RCC 7860 (cell line): ENCODE results near the gene SRRM3.
"Not testable (repeated sequence)": the region's sequence is repeated elsewhere in the genome, so short reads cannot be mapped to it uniquely, and the experiment has no call there.

ENCODE experiments used
- DNase-seq: peaks from one replicate; pipeline ENCODE4 v3.0.0-alpha.2; 2015; ENCODE audit warnings: low spot score
- FAIRE-seq: peaks from 2 replicates; lab custom pipeline; 2012; peaks lifted over from hg19 to GRCh38; lab: Jason Lieb, UNC

SRRM3 gene

DNA sequence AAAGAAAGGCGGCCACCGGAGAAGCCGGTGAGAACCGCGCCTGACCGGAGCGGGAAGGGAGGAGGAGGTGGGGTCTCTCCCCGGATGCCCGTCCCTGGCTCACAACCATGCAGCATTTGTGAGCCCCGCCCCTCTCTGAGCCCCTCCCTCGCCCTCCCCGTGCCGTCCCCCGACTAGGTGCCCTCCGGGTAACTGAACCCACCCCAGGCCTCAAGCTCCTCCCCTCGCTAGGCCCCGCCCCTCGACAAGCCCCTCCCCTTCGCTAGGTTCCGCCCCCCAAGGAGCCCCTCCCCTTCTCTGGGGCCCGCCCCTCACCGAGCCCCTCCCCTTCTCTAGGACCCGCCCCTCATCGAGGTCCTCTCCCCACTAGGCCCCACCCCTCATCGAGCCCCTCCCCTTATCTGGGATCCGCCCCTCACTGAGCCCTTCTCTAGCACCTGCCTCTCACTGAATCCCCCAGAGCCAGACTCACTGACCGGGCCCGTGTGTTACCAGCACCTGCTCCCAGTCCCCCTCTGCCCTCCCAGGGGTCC is 58.5 kb downstream of the SRRM3 start:
- no peak for FAIRE-seq
- DNase-seq, result no peak

DNA sequence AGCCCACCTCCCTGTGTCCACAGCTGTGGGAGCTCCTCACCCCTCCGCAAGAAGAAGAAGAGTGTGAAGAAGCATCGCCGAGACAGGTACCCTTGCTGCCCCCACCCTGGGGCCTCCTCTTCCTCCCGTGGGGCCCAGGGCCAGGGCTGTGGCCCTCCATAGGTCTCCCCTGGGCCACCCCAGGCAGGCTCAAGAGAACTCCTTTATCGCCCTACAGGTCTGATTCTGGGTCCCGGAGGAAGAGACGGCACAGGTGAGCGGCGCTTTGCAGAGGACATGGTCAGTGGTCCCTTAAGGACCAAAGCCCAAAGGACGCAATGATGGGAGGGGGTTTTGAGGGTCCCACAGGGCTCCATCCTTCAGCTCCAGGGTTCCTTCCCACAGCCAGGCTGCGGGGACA is 59.6 kb downstream of the SRRM3 start:
- DNase-seq, result no peak
- no peak for FAIRE-seq

DNA sequence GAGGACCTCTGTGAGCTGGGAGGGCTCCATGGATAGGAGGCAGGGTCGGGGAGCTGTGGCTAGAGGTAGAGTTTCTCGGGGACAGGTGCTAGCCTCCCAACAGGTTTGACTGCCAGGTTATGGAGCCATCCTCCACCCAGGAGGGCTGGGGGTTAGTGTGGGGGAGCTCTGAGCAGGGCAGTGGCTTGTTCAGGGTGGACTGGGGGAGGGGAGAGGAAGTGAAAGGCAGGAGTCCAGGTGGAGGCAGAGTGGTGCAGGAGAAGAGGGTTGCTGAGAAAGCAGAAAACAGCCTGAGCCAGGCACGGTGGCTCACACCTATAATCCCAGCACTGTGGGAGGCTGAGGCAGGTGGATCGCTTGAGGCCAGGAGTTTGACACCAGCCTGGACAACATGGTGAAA is 60.2 kb downstream of the SRRM3 start:
- DNase-seq (no peak), FAIRE-seq (no peak)

DNA sequence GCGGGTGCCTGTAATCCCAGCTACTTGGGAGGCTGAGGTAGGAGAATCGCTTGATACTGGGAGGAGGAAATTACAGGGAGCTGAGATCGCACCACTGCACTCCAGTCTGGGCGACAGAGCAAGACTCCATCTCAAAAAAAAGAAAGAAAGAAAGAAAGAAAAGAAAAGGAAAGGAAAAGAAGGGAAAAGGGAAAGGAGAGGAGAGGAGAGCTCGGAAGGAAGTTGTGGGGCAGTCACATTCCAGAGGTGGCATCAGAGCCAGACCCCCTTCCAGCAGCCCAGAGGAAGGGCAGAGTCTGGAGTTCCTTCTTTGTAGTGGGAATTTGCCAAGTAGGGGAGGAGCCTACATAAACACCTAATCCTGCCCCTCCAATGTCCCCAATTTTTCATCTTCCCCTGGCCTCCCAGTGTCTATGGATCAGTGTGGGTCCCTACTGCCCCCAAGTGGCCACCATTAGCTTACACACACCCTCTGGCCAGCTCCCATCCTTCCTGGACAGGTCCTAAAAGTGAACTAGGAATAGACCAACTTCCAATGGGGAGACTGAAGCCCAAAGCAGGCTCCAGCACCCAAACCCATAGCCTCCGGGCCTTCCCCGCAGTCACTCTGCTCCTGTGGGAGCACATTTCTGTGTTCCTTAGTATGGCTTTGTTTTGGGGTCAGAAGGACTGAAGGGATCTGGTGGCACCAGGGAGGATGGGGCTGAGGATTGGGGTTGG is 61.1 kb downstream of the SRRM3 start:
- FAIRE-seq, result no peak

DNA sequence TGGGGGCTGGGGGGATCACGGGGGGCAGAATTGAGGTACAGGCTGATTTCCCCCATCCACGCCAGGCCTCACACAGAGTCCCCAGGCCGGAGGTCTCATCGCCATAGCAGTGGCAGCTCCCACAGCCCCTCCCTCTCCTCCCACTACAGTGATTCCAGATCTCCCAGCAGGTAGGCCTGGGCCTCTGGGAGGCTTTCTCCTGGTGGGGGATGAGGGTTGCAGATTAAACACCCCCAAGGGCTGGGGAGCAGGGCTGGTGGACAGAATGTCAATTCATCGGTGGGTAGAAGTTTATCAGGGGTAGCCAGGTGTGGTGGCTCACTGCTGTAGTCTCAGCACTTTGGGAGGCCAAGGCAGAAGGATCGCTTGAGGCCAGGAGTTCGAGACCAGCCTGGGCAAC is 63.6 kb downstream of the SRRM3 start:
- DNase-seq, result no peak
- FAIRE-seq, result no peak

More for the DNA sequence above, 61.1 kb downstream of the SRRM3 start:
- DNase-seq, result peak; percentile 47

DNA sequence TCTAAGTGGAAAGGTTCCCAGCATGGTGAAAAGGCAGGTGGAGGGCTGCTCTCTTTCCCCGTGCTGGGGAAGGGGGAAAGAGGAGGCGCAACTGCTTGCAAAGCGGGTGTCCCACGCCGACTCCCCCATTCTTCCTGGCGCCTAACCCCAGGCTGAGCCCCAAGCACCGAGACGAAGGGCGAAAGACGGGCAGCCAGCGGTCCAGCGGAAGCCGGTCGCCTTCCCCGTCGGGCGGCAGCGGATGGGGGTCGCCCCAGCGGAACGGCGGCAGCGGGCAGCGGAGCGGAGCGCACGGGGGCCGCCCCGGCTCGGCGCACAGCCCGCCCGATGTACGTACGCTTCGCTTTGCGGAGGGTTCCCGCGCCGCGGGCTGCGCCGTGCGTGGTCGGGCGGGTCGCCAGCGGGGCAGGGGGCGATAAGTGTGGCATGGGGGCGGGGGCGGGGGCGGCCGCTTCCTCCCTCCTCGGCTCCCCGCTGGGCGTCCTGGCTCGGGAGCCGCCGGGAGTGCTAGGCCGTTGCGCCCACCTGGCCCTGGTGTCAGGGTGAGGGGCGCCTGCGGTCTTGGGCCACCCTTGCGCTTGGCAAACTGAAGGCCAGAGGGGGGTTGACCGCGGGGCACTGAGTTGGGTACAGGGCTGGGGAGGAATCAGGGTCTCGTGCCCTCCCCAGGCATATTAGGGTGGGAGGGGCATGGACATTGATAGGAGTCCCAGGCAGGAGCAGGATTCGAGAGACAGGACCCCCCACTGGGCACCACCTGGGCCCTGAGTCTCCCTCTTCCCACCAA is 65.6 kb downstream of the SRRM3 start:
- no peak for DNase-seq
- FAIRE-seq, result no peak

DNA sequence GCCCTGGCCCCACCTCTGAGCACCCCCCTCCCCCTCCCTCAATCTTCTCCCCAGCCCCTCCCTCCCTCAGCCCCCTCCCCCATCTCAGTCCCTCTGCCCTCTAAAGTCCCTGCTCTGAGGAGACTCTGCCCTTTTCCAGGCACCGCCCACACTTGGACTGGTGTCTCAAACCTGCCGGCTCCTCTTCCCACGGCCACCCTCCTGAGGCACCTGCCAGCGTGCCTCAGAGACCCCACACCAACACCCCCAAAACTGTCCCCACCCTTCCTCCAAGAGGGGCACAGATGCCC is 66.1 kb downstream of the SRRM3 start:
- FAIRE-seq (no peak), DNase-seq (no peak)

DNA sequence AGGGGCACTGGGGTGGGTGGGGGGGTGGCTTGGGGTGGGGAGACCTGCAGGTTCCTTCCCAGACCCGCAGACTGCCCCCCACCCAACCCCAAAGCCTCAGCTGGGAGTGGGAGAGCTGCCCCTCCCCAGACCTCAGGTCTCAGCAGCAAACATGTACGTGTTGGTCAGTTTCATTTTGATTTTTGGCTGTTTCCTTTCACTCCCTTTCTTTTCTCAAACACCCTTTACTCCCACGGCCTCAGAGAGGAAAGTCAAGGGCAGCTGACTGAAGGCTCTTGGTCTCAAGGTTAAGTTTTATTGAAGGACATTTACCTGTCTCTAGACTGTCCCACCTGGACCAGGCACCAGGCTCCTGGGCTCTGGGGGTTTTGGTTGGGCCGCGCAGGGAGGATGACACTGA is 66.7 kb downstream of the SRRM3 start:
- DNase-seq, result no peak
- FAIRE-seq, result no peak

DNA sequence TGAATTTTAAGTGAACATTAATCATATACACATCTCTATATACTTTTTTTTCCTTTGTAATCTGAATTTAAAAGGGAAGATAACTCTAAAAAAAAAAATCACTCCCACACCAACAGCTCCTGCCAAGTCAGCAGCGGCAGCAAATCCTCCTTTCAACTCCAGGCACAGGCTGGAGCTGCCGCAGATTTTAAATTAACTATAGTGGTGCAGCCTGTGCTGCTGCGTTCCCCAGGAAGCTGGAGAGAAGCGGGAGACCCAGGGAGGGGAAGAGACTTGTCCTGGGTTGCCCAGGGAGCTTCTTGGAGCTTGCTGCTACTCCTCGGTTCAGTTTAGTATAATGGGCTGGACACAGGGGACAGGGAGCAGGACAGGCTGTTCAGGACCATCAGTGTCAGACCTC is 68.2 kb downstream of the SRRM3 start:
- DNase-seq (no peak), FAIRE-seq (no peak)

DNA sequence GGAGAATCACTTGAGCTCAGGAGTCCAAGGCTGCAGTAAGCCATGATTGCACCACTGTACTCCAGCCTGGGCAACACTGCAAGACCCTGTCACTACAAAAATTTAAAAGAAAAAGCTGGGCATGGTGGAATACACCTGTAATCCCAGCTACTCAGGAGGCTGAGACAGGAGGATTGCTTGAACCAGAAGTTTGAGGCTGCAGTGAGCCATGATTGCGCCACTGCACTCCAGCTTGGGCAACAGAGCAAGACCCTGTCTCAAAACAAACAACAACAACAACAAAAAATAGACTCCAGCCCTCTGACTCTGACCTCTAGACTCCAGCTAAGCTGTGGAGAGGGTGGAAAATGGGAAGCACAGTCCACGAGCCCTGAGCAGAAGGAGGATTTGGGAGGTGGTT is 69.7 kb downstream of the SRRM3 start:
- not testable (repeated sequence) for DNase-seq, FAIRE-seq

DNA sequence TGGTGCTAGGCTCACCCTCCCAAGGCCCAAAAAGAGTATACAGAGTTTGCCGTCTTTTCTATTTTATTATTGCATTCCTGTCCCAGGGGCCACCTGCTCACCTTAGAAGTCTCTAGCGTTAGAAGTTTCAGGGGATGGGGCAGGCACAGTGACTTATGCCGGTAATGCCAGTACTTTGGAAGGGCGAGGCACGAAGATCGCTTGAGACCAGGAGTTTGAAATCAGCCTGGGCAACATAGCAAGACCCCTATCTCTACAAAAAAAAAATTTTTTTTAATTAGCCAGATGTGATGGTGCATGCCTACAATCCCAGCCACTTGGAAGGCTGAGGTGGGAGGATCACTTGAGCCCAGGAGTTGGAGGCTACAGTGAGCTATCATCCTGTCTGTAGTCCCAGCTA is 70.4 kb downstream of the SRRM3 start:
- DNase-seq, result no peak
- FAIRE-seq, result no peak

DNA sequence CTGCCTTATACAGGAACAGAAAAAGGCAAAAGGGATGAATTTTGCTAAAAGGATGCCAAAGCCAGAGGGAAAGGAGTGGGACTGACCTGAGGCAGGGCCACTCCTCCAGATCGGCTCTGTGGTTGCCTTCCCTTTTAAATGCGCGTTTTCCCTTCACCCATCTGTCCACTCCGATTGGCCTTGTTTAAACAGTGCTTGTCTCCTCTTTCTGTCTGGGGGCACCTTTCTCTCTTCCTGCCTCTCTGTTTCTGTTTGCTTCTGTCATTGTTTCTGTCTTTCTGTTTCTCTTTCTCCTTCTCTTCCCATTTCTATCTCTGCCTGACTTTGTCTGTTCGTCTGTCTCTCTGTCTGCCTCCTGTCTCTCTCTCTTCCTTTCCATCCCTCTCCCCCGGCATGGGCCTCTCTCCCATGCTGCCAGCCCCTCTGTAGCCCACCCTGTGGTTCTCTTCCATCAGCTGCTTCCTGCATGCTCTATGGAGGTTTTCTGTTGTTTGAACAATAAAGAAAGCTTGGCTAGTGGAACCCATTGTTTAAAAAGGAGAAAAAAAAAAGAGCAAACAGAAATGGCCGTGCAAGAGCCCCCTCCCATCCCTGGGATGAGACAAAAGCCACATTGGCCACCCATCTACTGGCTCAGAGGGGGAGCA is 71.3 kb downstream of the SRRM3 start:
- DNase-seq (no peak), FAIRE-seq (no peak)

DNA sequence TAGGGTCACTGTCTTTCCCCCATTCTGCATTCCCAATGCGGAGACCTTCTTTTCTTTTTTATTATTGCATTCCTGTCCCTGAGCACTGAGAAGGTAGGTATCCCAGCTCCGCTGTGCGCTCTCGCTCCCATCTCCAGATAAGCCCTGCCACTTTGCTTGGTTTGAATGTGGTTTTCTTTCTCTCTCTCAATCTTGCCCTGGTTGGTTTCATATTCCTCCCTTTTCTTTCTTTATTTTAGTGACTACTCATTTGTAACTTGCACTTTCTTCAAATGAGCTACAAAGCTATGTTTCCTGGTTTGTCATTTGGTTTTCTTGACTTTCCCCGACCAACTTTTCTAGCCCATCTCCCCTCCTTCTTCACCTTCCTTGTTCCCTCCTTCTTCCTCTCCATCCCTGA is 71.8 kb downstream of the SRRM3 start:
- no peak for FAIRE-seq

DNA sequence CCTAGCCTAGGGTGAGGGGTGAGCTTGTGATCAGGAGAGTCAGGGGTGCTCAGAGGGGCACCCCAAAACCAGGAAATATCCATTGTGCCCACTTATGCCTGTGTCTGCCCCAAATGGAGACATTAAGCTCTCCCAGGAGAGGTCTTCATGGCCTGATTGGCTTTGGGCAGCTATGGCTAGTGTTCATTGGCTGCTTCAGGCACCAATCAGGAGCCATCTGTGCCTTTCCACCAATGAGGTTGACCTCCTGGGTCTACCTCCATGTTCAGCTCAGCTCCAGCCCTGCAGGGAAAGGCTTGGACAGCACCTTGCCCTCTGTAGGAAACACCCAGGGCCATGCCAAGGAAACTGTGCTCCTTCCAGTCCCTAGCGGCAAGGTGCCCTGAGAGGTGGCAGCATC is 76.8 kb downstream of the SRRM3 start:
- no peak for DNase-seq
- FAIRE-seq, result no peak

More for the DNA sequence above, 71.8 kb downstream of the SRRM3 start:
- DNase-seq, result no peak

DNA sequence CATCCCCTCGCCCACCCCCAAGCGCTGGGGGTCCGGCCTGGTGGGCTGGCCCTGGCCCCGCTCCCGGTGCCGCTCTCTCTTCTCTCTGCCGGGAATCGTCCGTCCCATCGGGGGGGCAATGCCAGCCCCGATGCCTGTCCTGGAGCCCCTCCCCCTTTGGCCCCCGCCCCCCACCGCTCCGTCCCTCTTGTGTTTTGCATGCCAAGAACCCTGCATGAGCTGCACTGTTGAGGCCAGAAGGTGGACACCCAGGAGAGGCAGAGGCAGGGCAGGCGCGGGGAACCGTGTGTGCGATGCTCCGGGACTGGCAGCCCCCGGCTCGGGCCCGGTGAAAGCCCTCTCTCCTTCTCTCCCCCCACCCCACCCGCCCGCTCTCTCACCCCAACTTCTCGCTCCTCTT is 78.7 kb downstream of the SRRM3 start:
- DNase-seq, result no peak
- FAIRE-seq, result no peak

DNA sequence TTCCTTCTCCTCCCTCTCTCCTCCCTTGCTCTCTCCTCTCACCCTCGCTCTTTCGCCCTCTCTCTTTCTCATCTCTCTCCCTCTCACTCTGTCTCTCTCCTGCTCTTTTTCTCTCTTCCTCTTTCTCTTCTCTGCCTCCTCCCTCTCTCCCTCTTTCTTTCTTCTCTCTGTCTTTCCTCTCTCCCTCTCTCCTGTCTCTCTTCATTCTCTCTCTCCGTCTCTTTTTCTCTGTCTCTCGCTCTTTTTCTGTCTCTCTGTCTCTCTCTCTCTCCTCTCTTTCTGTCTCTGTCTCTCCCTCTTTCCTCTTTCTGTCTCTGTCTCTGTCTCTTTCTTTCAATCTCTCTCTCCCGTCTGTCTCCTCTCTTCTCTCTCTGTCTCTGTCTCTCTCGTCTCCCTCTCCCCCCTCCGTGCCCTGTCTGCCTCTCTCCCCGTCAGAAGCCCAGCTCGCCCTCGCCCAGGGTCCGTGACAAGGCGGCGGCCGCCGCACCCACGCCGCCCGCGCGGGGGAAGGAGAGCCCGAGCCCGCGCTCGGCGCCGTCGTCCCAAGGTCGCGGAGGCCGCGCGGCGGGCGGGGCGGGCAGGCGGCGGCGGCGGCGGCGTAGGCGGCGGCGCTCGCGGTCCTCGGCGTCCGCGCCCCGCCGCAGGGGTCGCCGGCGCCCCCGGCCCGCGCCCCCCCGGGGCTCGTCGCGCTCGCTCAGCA is 79.5 kb downstream of the SRRM3 start:
- DNase-seq, result no peak
- FAIRE-seq, result no peak

DNA sequence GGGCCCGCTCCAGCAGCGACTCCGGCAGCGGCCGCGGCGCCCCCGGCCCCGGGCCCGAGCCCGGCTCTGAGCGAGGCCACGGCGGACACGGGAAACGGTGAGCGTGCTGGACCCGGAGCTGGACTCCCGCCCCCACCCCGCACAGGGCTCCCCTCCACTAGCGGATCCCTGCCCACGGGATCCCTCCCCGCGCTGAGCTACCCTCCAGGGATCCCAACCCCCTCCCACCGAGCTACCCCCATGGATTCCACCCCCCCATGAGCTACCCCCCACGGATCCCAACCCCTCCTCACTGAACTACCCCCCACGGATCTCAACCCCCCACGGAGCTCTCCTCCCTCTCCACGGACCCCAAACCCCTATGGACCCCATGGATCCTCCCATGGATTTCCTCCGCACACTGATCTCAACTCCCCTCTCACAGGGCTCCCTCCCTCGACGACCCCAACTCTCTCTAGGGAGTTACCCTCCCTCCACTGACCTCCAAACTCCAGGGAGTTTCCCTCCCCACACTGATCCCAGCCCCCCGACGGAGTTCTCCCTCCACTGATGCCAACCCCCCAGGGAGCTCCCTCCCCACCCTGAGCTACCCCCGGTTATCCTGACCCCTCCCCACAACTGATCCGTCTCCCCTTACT is 80.1 kb downstream of the SRRM3 start:
- DNase-seq (no peak), FAIRE-seq (no peak)

DNA sequence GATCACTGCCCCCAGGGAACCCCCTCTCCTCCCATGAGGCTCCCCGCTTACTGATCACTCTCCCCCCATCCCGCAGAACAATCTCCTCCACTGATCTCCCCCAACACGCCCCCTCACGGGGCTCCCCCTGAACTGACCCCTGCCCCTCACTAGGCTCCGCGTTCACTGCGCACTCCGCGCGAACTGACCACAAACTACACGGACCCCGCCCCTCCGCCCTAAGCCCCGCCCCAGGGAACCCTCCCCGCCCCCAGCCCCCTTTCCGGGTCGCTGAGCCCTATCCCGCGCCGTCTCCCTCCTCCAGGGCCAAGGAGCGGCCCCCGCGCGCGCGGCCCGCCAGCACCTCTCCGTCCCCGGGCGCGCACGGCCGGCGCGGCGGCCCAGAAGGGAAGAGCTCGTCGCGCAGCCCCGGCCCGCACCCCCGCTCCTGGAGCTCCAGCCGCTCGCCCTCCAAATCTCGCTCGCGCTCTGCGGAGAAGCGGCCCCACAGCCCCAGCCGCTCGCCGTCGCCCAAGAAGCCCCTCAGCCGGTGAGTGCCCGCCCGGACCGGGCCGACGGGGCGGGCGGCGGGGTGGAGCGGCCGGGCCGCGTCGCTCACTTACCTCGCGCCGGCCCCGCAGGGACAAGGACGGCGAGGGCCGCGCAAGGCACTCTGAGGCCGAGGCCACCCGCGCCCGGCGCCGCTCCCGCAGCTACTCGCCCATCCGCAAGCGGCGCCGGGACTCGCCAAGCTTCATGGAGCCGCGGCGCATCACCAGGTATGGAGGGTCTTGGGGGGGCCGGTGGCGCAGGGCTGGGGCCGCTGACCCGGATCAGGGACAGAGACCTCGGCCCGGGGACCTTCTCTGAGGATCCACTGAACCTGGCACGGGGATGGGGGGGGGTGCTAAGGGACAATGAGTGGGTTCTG is 80.9 kb downstream of the SRRM3 start:
- FAIRE-seq, result no peak
- DNase-seq, result no peak

DNA sequence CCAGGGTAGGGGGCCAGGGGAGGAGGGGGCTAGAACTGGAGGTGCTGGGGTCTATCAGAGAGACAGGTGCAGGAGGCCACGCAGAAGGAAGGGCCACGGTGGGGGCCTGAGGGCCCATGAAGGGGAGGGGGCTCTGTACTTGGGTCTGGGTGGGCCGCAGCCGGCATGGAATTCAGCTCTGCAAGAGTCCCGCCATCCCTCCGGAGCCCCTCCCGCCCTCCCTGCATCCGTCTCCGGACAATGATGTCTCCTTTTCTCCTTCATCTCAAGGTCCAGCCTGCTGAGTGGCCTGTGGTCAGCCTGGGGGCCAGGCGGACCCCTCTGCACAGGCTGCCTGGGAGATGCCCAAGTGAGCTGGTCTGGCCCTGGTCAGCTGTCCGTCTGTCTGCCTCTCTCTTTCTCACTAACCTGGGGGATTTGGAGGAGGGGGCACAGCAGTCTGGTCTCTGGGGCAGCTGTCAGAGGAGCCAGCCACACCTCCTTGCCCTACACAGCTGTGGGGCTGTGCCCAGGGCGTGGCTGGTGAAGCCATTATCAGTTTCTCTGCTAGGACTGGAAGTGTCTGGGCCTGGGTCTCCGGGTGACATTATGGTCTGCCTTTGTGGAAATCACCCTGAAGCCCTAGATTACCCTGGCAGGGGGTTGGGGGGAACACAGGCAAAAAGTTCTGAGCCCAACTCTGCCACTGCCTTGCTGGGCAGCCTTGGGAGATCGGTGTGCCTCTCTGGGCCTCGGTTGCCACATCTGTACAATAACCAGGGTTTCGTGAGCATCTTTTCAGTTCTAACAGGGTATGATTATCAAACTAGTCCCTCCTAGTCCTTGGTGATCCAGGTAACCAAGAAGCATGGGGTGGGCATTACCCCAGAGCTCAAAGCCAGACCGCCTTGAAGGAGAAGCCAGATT is 81.8 kb downstream of the SRRM3 start:
- FAIRE-seq, result no peak

More for the DNA sequence above, 81.8 kb downstream of the SRRM3 start:
- DNase-seq, result no peak
